Measurements from ENCODE around the gene LTN1.
"Not testable (repeated sequence)": the region's sequence is repeated elsewhere in the genome, so short reads cannot be mapped to it uniquely, and the experiment has no call there.

The LTN1 gene

GRCh38 chr21:28931708-28932372 lies 60.8 kb downstream of the LTN1 start:
- not testable (repeated sequence) for H3K27me3 ChIP-seq (ENCODE audit: insufficient read depth, low read length); H3K27ac ChIP-seq (ENCODE audit: low read depth, low read length); H3K79me2 ChIP-seq (ENCODE audit: control insufficient read depth, insufficient read depth, low read length, unreplicated experiment); H2AFZ ChIP-seq (ENCODE audit: low read length, unreplicated experiment); H3K4me3 ChIP-seq (ENCODE audit: low read depth, low read length)
- peaks cover 12% of the 10 kb centered on the region for H3K4me1 ChIP-seq (ENCODE audit: control insufficient read depth, insufficient read depth, low read length, unreplicated experiment)
- H3K36me3 ChIP-seq (ENCODE audit: insufficient read depth, low read length) = peaks cover 39% of the 10 kb centered on the region

- H3K36me3 ChIP-seq (ENCODE audit: insufficient read depth, low read length) = peaks cover 15% of the 10 kb centered on the region; the same call in 1 of the 2 replicates
- H3K4me1 ChIP-seq (ENCODE audit: control insufficient read depth, insufficient read depth, low read length, unreplicated experiment) = peaks cover 8% of the 10 kb centered on the region
These were observed 63.9 kb downstream of the LTN1 start for GRCh38 chr21:28928578-28929420.

GRCh38 chr21:28927130-28927529 lies 65.5 kb downstream of the LTN1 start:
- Histone ChIP-seq H3K4me3 (ENCODE audit: low read depth, low read length) (no peak overlapping the region), H3K36me3 (ENCODE audit: insufficient read depth, low read length) (peaks cover 15% of the 10 kb centered on the region; the same call in 1 of the 2 replicates), H3K4me1 (ENCODE audit: control insufficient read depth, insufficient read depth, low read length, unreplicated experiment) (no peaks in the 10 kb centered on the region), H3K79me2 (ENCODE audit: control insufficient read depth, insufficient read depth, low read length, unreplicated experiment) (no peaks in the 10 kb centered on the region), H2AFZ (ENCODE audit: low read length, unreplicated experiment) (no peak overlapping the region), H3K27ac (ENCODE audit: low read depth, low read length) (no peak overlapping the region), H3K27me3 (ENCODE audit: insufficient read depth, low read length) (no peaks in the 10 kb centered on the region)

More at GRCh38 chr21:28928578-28929420, 63.9 kb downstream of the LTN1 start:
- Histone ChIP-seq H3K27ac (ENCODE audit: low read depth, low read length) (no peak overlapping the region), H3K4me3 (ENCODE audit: low read depth, low read length) (no peak overlapping the region), H3K27me3 (ENCODE audit: insufficient read depth, low read length) (no peaks in the 10 kb centered on the region), H2AFZ (ENCODE audit: low read length, unreplicated experiment) (no peak overlapping the region), H3K79me2 (ENCODE audit: control insufficient read depth, insufficient read depth, low read length, unreplicated experiment) (no peaks in the 10 kb centered on the region)

GRCh38 chr21:28923439-28923975 lies 69.2 kb downstream of the LTN1 start:
- no peaks in the 10 kb centered on the region for H3K36me3 ChIP-seq (ENCODE audit: insufficient read depth, low read length)
- no peak overlapping the region for H3K27ac ChIP-seq (ENCODE audit: low read depth, low read length)
- no peaks in the 10 kb centered on the region for H3K27me3 ChIP-seq (ENCODE audit: insufficient read depth, low read length)
- no peak overlapping the region for H3K4me3 ChIP-seq (ENCODE audit: low read depth, low read length)
- no peaks in the 10 kb centered on the region for H3K4me1 ChIP-seq (ENCODE audit: control insufficient read depth, insufficient read depth, low read length, unreplicated experiment)
- no peak overlapping the region for H2AFZ ChIP-seq (ENCODE audit: low read length, unreplicated experiment)
- H3K79me2 ChIP-seq (ENCODE audit: control insufficient read depth, insufficient read depth, low read length, unreplicated experiment) = no peaks in the 10 kb centered on the region

GRCh38 chr21:28922368-28922767 lies 70.3 kb downstream of the LTN1 start:
- H3K4me3 ChIP-seq (ENCODE audit: low read depth, low read length) = no peak overlapping the region
- H2AFZ ChIP-seq (ENCODE audit: low read length, unreplicated experiment) = no peak overlapping the region
- no peaks in the 10 kb centered on the region for H3K4me1 ChIP-seq (ENCODE audit: control insufficient read depth, insufficient read depth, low read length, unreplicated experiment)
- H3K79me2 ChIP-seq (ENCODE audit: control insufficient read depth, insufficient read depth, low read length, unreplicated experiment) = no peaks in the 10 kb centered on the region
- no peaks in the 10 kb centered on the region for H3K27me3 ChIP-seq (ENCODE audit: insufficient read depth, low read length)
- H3K36me3 ChIP-seq (ENCODE audit: insufficient read depth, low read length) = no peaks in the 10 kb centered on the region
- H3K27ac ChIP-seq (ENCODE audit: low read depth, low read length) = no peak overlapping the region

GRCh38 chr21:28916150-28916893 lies 76.4 kb downstream of the LTN1 start:
- Histone ChIP-seq H3K27me3 (ENCODE audit: insufficient read depth, low read length) (no peaks in the 10 kb centered on the region), H3K79me2 (ENCODE audit: control insufficient read depth, insufficient read depth, low read length, unreplicated experiment) (no peaks in the 10 kb centered on the region), H3K4me3 (ENCODE audit: low read depth, low read length) (no peak overlapping the region), H3K36me3 (ENCODE audit: insufficient read depth, low read length) (no peaks in the 10 kb centered on the region), H3K27ac (ENCODE audit: low read depth, low read length) (no peak overlapping the region), H3K4me1 (ENCODE audit: control insufficient read depth, insufficient read depth, low read length, unreplicated experiment) (no peaks in the 10 kb centered on the region), H2AFZ (ENCODE audit: low read length, unreplicated experiment) (no peak overlapping the region)

- H3K79me2 ChIP-seq (ENCODE audit: control insufficient read depth, insufficient read depth, low read length, unreplicated experiment) = no peaks in the 10 kb centered on the region
- H3K4me1 ChIP-seq (ENCODE audit: control insufficient read depth, insufficient read depth, low read length, unreplicated experiment) = no peaks in the 10 kb centered on the region
- no peak overlapping the region for H3K4me3 ChIP-seq (ENCODE audit: low read depth, low read length)
- no peak overlapping the region for H3K27ac ChIP-seq (ENCODE audit: low read depth, low read length)
- no peaks in the 10 kb centered on the region for H3K36me3 ChIP-seq (ENCODE audit: insufficient read depth, low read length)
- no peak overlapping the region for H2AFZ ChIP-seq (ENCODE audit: low read length, unreplicated experiment)
- H3K27me3 ChIP-seq (ENCODE audit: insufficient read depth, low read length) = no peaks in the 10 kb centered on the region
These were observed 79.6 kb downstream of the LTN1 start for GRCh38 chr21:28913071-28913470.

- H2AFZ ChIP-seq (ENCODE audit: low read length, unreplicated experiment) = peak overlapping the region; percentile 15
- H3K79me2 ChIP-seq (ENCODE audit: control insufficient read depth, insufficient read depth, low read length, unreplicated experiment) = no peaks in the 10 kb centered on the region
- H3K4me1 ChIP-seq (ENCODE audit: control insufficient read depth, insufficient read depth, low read length, unreplicated experiment) = no peaks in the 10 kb centered on the region
- H3K27ac ChIP-seq (ENCODE audit: low read depth, low read length) = no peak overlapping the region
- H3K4me3 ChIP-seq (ENCODE audit: low read depth, low read length) = no peak overlapping the region
- H3K27me3 ChIP-seq (ENCODE audit: insufficient read depth, low read length) = no peaks in the 10 kb centered on the region
- H3K36me3 ChIP-seq (ENCODE audit: insufficient read depth, low read length) = no peaks in the 10 kb centered on the region
These were observed 82.3 kb downstream of the LTN1 start for GRCh38 chr21:28910280-28910887.

GRCh38 chr21:28908351-28908750 lies 84.3 kb downstream of the LTN1 start:
- Histone ChIP-seq H3K79me2 (ENCODE audit: control insufficient read depth, insufficient read depth, low read length, unreplicated experiment) (no peaks in the 10 kb centered on the region), H3K27me3 (ENCODE audit: insufficient read depth, low read length) (no peaks in the 10 kb centered on the region), H3K36me3 (ENCODE audit: insufficient read depth, low read length) (no peaks in the 10 kb centered on the region), H3K4me3 (ENCODE audit: low read depth, low read length) (no peak overlapping the region), H3K4me1 (ENCODE audit: control insufficient read depth, insufficient read depth, low read length, unreplicated experiment) (no peaks in the 10 kb centered on the region), H2AFZ (ENCODE audit: low read length, unreplicated experiment) (no peak overlapping the region), H3K27ac (ENCODE audit: low read depth, low read length) (no peak overlapping the region)

GRCh38 chr21:28906841-28907240 lies 85.8 kb downstream of the LTN1 start:
- H3K27me3 ChIP-seq (ENCODE audit: insufficient read depth, low read length) = no peaks in the 10 kb centered on the region
- H2AFZ ChIP-seq (ENCODE audit: low read length, unreplicated experiment) = no peak overlapping the region
- H3K27ac ChIP-seq (ENCODE audit: low read depth, low read length) = no peak overlapping the region
- no peaks in the 10 kb centered on the region for H3K79me2 ChIP-seq (ENCODE audit: control insufficient read depth, insufficient read depth, low read length, unreplicated experiment)
- no peaks in the 10 kb centered on the region for H3K36me3 ChIP-seq (ENCODE audit: insufficient read depth, low read length)
- no peaks in the 10 kb centered on the region for H3K4me1 ChIP-seq (ENCODE audit: control insufficient read depth, insufficient read depth, low read length, unreplicated experiment)
- H3K4me3 ChIP-seq (ENCODE audit: low read depth, low read length) = no peak overlapping the region
